IMR-90 (cell line): ENCODE measurements around the gene RSU1. TPM values are rescaled to one million over a fixed set of nuclear protein-coding genes. Genes with fewer than 3 reads are reported as not detected.
A peak's percentile ranks its signal among the peaks of the same experiment; 100 is the strongest.

Source experiments
- ATAC-seq: fragments of 200-7000 bp; cut with Tn5 transposase; 2 replicates; pipeline ENCODE4 v1.9.1; 2020; ENCODE audit warnings: low read depth, mild to moderate bottlenecking, moderate library complexity
- BruUV-seq: library from RNA; stranded (reverse); fragments of 400-500 nt; replicated peaks from 2 replicates; lab custom pipeline; 2021; lab: Mats Ljungman, UMichigan
- CTCF ChIA-PET: fragments of 300-600 bp; formaldehyde crosslinking; extraction: SDS; loops from one replicate; lab custom pipeline; 2021; ENCODE audit warnings: antibody characterized with exemption; lab: Yijun Ruan, JAX
- POLR2A ChIA-PET: fragments of 300-600 bp; sonication (Branson Sonifier 250); formaldehyde crosslinking; loops from one replicate; lab custom pipeline; 2022; ENCODE audit warnings: antibody characterized with exemption; ENCODE audit not compliant: unreplicated experiment; lab: Charles Lee
- DNase-seq: peaks from one replicate; pipeline ENCODE4 v3.0.0; 2013
- H2AFZ ChIP-seq: replicated peaks from 2 replicates; pipeline ENCODE3; 2013; ENCODE audit warnings: low read length, mild to moderate bottlenecking; ENCODE audit not compliant: poor library complexity
- H2AK5ac ChIP-seq: 2 replicates; pipeline ENCODE4 v1.6.1; 2013; ENCODE audit warnings: low read depth, low read length, inconsistent platforms
- H2AK9ac ChIP-seq: replicated peaks from 2 replicates; pipeline ENCODE3; 2013; ENCODE audit warnings: mild to moderate bottlenecking, low read depth, low read length, moderate library complexity; ENCODE audit not compliant: poor library complexity
- H2BK120ac ChIP-seq: 2 replicates; pipeline ENCODE4 v1.6.1; 2013; ENCODE audit warnings: low read depth, low read length, inconsistent platforms
- H2BK15ac ChIP-seq: 3 replicates; pipeline ENCODE4 v1.6.1; 2013; ENCODE audit warnings: low read depth, low read length, inconsistent platforms
- H2BK20ac ChIP-seq: 2 replicates; pipeline ENCODE4 v1.6.1; 2013; ENCODE audit warnings: low read depth, mild to moderate bottlenecking, inconsistent platforms, low read length, moderate library complexity
- H2BK5ac ChIP-seq: 2 replicates; pipeline ENCODE4 v1.6.1; 2013; ENCODE audit warnings: mild to moderate bottlenecking, low read depth, low read length, inconsistent platforms; ENCODE audit not compliant: poor library complexity, severe bottlenecking
- H3K14ac ChIP-seq: replicated peaks from 2 replicates; pipeline ENCODE4 v1.6.1; 2013; ENCODE audit warnings: low read depth, low read length, inconsistent platforms
- H3K18ac ChIP-seq: 2 replicates; pipeline ENCODE4 v1.6.1; 2013; ENCODE audit warnings: low read depth, low read length, control low read depth
- H3K23ac ChIP-seq: 2 replicates; pipeline ENCODE4 v1.6.1; 2013; ENCODE audit warnings: low read depth, low read length, inconsistent platforms
- H3K27ac ChIP-seq: 2 replicates; pipeline ENCODE4 v1.5.1; 2013; ENCODE audit warnings: mild to moderate bottlenecking, control low read depth, low read length; ENCODE audit not compliant: insufficient read depth
- H3K27me3 ChIP-seq: 2 replicates; pipeline ENCODE4 v1.6.1; 2013; ENCODE audit warnings: low read length; ENCODE audit not compliant: control insufficient read depth, insufficient read depth
- H3K36me3 ChIP-seq: 2 replicates; pipeline ENCODE4 v1.6.1; 2013; ENCODE audit warnings: low read length, mixed read lengths; ENCODE audit not compliant: control insufficient read depth, insufficient read depth
- H3K4ac ChIP-seq: 2 replicates; pipeline ENCODE4 v1.6.1; 2013; ENCODE audit warnings: low read depth, low read length, inconsistent platforms
- H3K4me1 ChIP-seq: 2 replicates; pipeline ENCODE4 v1.6.1; 2013; ENCODE audit warnings: low read length, mixed read lengths; ENCODE audit not compliant: control insufficient read depth, insufficient read depth
- H3K4me2 ChIP-seq: 2 replicates; pipeline ENCODE4 v1.6.1; 2013; ENCODE audit warnings: low read depth, mild to moderate bottlenecking, control low read depth, low read length, moderate library complexity
- H3K4me3 ChIP-seq: 2 replicates; pipeline ENCODE4 v1.5.1; 2013; ENCODE audit warnings: low read depth, mild to moderate bottlenecking, control low read depth, low read length, moderate library complexity; ENCODE audit not compliant: insufficient read depth
- H3K56ac ChIP-seq: 2 replicates; pipeline ENCODE4 v1.6.1; 2013; ENCODE audit warnings: low read length, inconsistent platforms; ENCODE audit not compliant: insufficient read depth; ENCODE audit errors: extremely low read depth
- H3K79me1 ChIP-seq, 2 experiments: 2 replicates each; pipeline ENCODE4 v1.6.1; 2013; ENCODE audit warnings: low read length in 2 of 2, inconsistent platforms in 1 of 2, low read depth in 1 of 2
- H3K9ac ChIP-seq: 2 replicates; pipeline ENCODE4 v1.6.1; 2013; ENCODE audit warnings: low read depth, low read length, control low read depth
- H3K9me1 ChIP-seq: 2 replicates; pipeline ENCODE4 v1.6.1; 2013; ENCODE audit warnings: low read length, inconsistent platforms; ENCODE audit not compliant: insufficient read depth
- H3K9me3 ChIP-seq: 2 replicates; pipeline ENCODE4 v1.6.1; 2013; ENCODE audit warnings: low read length; ENCODE audit not compliant: control insufficient read depth, insufficient read depth
- H4K20me1 ChIP-seq: 2 replicates; pipeline ENCODE4 v1.6.1; 2013; ENCODE audit warnings: low read length, inconsistent platforms; ENCODE audit not compliant: insufficient read depth
- H4K5ac ChIP-seq: 2 replicates; pipeline ENCODE4 v1.6.1; 2013; ENCODE audit warnings: mild to moderate bottlenecking, low read depth, low read length, control low read depth
- H4K8ac ChIP-seq, 2 experiments: 2 replicates each; pipeline ENCODE4 v1.6.1; 2013; ENCODE audit warnings: low read depth in 2 of 2, low read length in 2 of 2, control low read depth in 1 of 2, inconsistent platforms in 1 of 2
- H4K91ac ChIP-seq: 2 replicates; pipeline ENCODE4 v1.6.1; 2013; ENCODE audit warnings: low read depth, low read length, inconsistent platforms; ENCODE audit not compliant: insufficient read depth
- BHLHE40 ChIP-seq: fragments of 150-350 bp; IDR thresholded peaks from 2 replicates; pipeline ENCODE4 v1.6.1; 2016; ENCODE audit warnings: mild to moderate bottlenecking, low read depth, low read length
- CEBPB ChIP-seq: IDR thresholded peaks from 2 replicates; pipeline ENCODE4 v1.6.1; 2012; ENCODE audit warnings: low read depth, low read length, improper control_type of control experiment
- FOS ChIP-seq: fragments of 150-350 bp; IDR thresholded peaks from 2 replicates; pipeline ENCODE4 v1.6.1; 2016; ENCODE audit warnings: low read depth, low read length
- MXI1 ChIP-seq: IDR thresholded peaks from 2 replicates; pipeline ENCODE4 v1.6.1; 2012; ENCODE audit warnings: low read depth, mild to moderate bottlenecking, low read length, moderate library complexity, borderline replicate concordance
- NFE2L2 ChIP-seq: fragments of 150-350 bp; IDR thresholded peaks from 2 replicates; pipeline ENCODE4 v1.6.1; 2016; ENCODE audit warnings: low read depth, mild to moderate bottlenecking, low read length
- RAD21 ChIP-seq: IDR thresholded peaks from 2 replicates; pipeline ENCODE4 v1.6.1; 2012; ENCODE audit warnings: low read length, improper control_type of control experiment
- RFX5 ChIP-seq: IDR thresholded peaks from 2 replicates; pipeline ENCODE4 v1.8.0; 2012; ENCODE audit warnings: low read depth, mild to moderate bottlenecking, low read length, moderate library complexity
- WGBS, 2 experiments: methylation state at CpG; one replicate each; pipeline versions ENCODE4 v1.1.5 to v1.1.7; 2013; ENCODE audit warnings: missing lambda C conversion rate in 2 of 2; ENCODE audit not compliant: insufficient read length in 1 of 2; ENCODE audit errors: extremely low coverage in 2 of 2; 5-methylcytosine and 5-hydroxymethylcytosine counted together
- dilution Hi-C: fragments of 300-500 bp; cut with HindIII; formaldehyde crosslinking; loops from one replicate; pipeline ENCODE4 v1.14.3; 2018; ENCODE audit warnings: low sequenced_read_pairs; ENCODE audit not compliant: unreplicated experiment
- in situ Hi-C: fragments of 300-500 bp; cut with MboI; formaldehyde crosslinking; loops from 3 replicates; pipeline ENCODE4 v1.14.3; 2019; ENCODE audit warnings: low sequenced_read_pairs, inconsistent platforms, mixed read lengths
- intact Hi-C: fragments of 100-400 bp; cut with micrococcal nuclease; formaldehyde crosslinking; loops from 2 replicates; pipeline ENCODE4 v1.10.0; 2022
- polyA plus RNA-seq, 3 experiments: library from polyadenylated mRNA; depleted of rRNA; stranded (reverse); fragments of >200 nt; gene quantifications; 2 replicates each; pipeline ENCODE4 v1.2.3, GENCODE V29; 2012; ENCODE audit warnings: low replicate concordance in 1 of 3
- total RNA-seq: library from RNA; depleted of rRNA; stranded (reverse); fragments of >200 nt; gene quantifications from 2 replicates; pipeline ENCODE4 v1.2.3, GENCODE V29; 2012
- TF ChIP-seq, protein P1 (sequence below): fragments of 150-350 bp; IDR thresholded peaks from 2 replicates; pipeline ENCODE4 v1.6.1; 2016; ENCODE audit warnings: low read depth, mild to moderate bottlenecking, low read length, moderate library complexity, borderline replicate concordance

The RSU1 gene
- total and polyA plus RNA-seq, 2 of the 4 experiments (the other 2 are of a cell fraction) = 134 to 148 TPM

DNA sequence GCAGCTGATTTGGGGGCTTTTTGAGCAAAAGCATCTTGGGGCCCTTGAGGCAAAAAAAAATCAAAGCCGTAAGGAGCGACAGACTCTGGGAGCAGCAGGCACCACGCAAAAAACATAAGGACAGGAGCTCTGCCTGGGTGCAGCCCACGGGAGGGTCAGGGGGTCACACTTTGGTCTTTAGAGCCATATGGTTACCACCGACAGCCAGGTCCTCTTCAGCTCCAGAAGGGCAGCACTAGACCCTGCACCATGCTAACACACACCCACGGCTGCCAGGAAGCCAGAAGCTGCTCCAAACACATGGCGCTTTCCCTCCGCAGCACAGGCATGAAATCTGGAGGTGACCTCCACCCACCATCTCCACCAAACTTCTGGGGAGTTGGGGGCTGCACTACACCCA lies 47.1 kb downstream of the RSU1 start:
- Histone ChIP-seq H2AK9ac (peak overlapping the region; percentile 11), H3K4me3 (no peak overlapping the region), H3K9me1 (peaks cover 10% of the 10 kb centered on the region; the same call in 1 of the 2 replicates), H2AFZ (no peak overlapping the region), H3K4ac (no peak overlapping the region), H4K20me1 (peaks cover 14% of the 10 kb centered on the region), H3K4me2 (no peak overlapping the region), H3K23ac (no peak overlapping the region), H3K36me3 (no peaks in the 10 kb centered on the region), H2BK5ac (no peak overlapping the region), H3K18ac (no peak overlapping the region), H3K9ac (no peak overlapping the region), H3K27ac (no peak overlapping the region), H2BK120ac (no peak overlapping the region), H3K79me1 (peaks cover 25 to 51% of the 10 kb centered on the region in 2 experiments), H4K8ac (no peak overlapping the region), H3K4me1 (no peaks in the 10 kb centered on the region), H2BK15ac (no peak overlapping the region), H3K56ac (no peak overlapping the region), H2BK20ac (no peak overlapping the region), H3K27me3 (no peaks in the 10 kb centered on the region), H4K5ac (no peak overlapping the region), H2AK5ac (no peak overlapping the region), H3K14ac (no peak overlapping the region), H4K91ac (no peak overlapping the region), H3K9me3 (no peaks in the 10 kb centered on the region)
- intact Hi-C loops (no loop called here), dilution Hi-C loops (no loop called here), in situ Hi-C loops (no loop called here)
- DNase-seq (no peak), ATAC-seq (no peak)
- 97% methylated on average over 7 of the region's 8 CpGs; no CpG with 5 or more reads in 1 of the 2 experiments for WGBS, 2 experiments
- TF ChIP-seq NFE2L2 (no peak), CEBPB (no peak), BHLHE40 (no peak), RFX5 (no peak), MXI1 (no peak), FOS (no peak), RAD21 (no peak)
- TF ChIP-seq, protein P1, sequence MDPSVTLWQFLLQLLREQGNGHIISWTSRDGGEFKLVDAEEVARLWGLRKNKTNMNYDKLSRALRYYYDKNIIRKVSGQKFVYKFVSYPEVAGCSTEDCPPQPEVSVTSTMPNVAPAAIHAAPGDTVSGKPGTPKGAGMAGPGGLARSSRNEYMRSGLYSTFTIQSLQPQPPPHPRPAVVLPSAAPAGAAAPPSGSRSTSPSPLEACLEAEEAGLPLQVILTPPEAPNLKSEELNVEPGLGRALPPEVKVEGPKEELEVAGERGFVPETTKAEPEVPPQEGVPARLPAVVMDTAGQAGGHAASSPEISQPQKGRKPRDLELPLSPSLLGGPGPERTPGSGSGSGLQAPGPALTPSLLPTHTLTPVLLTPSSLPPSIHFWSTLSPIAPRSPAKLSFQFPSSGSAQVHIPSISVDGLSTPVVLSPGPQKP = no peak
- CTCF ChIA-PET = no interaction called here
- POLR2A ChIA-PET = no interaction called here
- BruUV-seq = no TSS peak
